T-helper 2 cell treated with Interferon-gamma antibody and Interleukin-4, amounts not matched to agents 100 ng/mL and 5 ng/mL, for 36 hours (primary cell): ENCODE measurements around the gene THRB. TPM values are rescaled to one million over a fixed set of nuclear protein-coding genes. Genes with fewer than 3 reads are reported as not detected.

Experiments
- intact Hi-C: fragments of 100-400 bp; cut with micrococcal nuclease; formaldehyde crosslinking; loops from one replicate; pipeline ENCODE4 v1.15.1; 2023
- total RNA-seq: library from RNA; stranded (reverse); gene quantifications from 2 replicates; pipeline ENCODE4 v1.2.3, GENCODE V29; 2022

Gene THRB
- total RNA-seq, 1 donor from 2014 or later, result not detected

DNA sequence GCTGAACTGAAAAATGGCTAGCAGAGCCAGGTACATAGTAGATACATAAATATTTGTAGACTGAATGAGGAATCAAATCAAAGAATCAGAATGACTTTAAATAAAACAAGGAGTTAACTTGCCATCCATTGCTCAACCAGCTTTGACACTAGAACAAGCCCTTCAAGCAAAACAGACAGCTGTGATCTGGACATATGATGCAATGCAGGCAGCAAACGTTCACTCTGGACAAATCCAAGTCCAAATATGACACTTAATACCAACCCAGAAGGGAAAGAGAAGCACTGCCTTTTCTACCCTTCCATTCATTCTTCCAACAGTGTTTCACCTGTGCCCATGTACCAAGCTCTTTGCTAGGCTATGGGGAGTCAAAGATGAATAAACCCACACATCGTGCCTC lies 4.5 kb downstream of the THRB start:
- intact Hi-C loops, result no loop called here

DNA sequence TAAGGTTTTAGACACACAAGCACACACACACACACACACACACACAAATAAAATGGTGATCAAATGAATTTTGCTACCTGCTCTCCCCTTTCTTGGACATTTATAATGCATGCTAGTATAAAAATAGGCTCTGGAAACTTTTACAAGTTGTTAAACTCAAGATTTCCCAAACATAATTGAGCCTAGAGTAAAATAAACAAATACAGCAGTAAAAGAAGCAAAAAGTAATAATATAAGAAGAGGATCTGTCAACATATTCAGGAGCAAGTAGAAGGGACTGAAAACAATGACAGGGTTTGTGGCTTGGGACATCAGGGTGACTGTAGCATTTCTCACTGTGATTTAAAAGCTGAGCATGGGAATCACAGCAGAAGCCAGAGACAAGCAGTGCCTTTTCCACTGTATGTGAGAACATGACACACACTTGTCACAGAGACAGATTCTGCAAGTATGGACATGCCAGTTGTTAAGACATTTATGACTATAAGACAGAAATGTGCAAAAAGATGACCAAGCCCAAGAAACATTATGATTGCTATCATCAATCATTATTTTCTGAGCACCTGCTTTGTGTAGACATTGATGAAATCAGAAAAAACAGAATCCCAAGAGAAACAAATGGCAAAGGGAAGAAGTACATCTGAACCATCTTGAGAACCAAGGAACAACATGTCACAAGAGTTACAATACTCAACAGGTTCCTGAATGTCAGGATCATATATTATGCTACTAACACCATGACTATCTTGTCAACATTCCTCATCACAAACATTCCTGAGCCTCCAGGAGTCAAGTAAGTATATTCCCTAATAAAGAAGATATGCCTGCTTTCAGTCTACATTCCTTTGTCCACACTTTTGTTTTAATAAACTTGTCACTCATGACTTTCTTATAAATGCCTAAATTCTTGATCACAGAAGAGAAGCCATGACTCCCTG lies 7.1 kb downstream of the THRB start:
- intact Hi-C loops, result no loop called here

DNA sequence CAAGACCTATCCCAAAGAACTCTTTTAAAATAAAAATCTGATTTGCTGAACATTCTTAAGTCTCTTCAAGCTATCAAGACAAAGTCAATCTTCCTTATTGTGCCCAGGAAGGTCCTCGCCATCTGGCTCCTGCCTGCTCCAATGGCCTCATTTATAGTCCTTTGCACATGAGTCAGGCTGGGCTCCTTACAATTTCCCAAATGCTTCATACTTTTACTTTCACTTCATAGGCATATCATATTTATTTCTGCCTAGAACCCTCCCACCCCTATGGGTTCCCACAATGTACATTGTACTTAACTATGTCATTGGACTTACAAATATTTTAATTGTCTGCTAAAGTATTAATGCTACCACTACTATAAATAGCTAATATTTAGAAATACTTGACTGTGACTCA lies 9.1 kb downstream of the THRB start:
- intact Hi-C loops, result no loop called here

DNA sequence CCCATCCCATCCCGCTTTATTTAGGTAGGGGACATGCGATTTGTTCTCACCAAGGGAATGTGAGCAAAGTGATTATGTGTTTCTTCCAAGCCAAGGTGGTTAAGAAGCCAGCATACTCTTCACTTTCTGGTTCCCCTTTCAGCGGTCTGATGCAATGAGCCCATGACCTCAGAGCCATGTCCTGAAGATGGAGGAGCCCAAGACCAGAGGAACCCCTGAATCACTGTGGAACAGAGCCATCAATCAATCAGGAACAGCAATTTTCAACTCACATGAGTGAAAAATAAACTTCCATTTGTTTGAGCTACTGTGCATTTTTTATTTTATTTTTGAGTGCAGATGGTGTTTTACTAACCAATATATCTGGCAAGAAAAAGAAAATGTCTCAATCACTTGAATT lies 10.8 kb downstream of the THRB start:
- intact Hi-C loops, result no loop called here

DNA sequence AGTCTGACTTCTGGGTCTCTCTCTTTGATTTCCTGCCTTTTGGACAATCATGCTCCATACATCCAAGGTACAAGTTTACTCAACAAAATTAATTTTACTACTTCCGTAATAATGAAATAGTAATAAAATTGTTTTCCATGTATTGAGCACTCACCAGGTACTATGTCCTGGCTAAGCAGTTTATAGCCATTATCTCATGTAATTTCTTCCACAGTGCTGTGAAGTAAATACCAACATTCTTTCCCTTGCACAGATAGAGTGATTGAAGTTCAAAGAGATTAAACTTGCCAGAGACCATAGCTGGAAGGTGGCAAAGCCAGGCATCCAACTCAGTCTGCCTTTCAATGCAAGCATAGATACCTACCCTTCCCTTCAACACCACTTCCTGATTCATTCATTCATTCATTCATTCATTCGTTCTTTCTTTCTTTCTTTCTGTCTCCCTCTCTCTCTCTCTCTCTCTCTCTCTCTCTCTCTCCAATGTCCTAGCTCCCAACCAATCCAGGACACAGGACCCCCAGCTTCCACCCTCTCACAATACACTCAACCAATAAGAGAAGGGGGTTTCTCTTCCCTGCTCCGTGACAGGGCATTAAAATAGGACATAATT lies 12.4 kb downstream of the THRB start:
- intact Hi-C loops, result no loop called here

DNA sequence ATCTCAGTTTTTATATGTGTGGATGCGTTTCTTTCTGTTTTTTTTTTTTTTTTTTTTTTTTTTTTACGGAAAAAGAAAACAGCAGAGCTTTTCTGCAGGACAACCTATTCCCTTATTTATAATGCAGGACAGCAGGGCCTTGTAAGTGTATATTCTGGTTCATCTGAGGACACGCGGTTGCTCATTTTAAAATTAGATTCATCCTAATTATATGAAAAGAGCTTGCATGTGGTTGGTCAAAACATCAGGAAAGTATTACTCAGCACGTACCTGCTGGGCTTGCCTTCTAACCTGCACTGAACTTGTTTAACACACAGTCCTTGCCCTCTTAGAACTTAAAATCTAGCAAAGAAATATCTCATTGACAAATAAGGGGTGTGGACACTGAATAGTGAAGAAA lies 13.5 kb downstream of the THRB start:
- intact Hi-C loops, result no loop called here

DNA sequence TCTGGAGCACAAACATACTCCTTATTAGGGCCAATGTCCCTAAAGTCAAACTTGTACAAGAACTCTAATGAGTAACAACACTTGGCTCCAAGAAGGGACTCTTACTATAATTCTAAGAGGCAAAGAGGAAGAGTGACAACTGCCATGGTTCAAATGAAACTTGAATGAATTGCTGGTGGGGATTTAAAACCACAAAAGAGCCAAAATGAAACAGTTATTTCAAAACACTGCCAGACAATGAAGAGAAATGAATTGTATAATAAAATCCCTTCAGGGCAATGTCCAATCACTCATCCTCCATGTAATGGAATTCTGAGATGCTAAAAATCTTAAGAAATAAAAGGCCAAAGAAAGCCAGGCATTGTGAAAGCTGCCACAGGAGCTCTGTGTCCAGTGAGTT lies 14.2 kb downstream of the THRB start:
- intact Hi-C loops, result no loop called here

DNA sequence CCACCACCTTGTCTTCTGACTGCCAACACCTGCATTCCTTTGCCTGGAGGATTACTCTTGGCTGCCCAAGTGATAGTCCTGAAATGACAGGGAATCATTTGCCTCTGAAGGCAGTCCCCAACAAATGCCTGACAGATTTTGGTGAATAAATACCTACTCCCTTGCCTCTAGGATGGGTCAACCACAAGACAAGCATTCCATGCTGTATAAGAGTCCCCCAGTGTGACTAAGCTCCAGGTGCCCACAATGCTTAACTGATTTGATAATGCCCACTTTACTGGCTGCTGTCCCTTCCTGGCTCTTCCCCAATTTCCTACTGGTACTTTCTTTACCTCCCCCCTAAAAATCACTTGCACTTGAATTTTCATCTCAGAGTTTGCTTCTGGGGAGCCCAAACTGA lies 14.8 kb downstream of the THRB start:
- intact Hi-C loops, result no loop called here

DNA sequence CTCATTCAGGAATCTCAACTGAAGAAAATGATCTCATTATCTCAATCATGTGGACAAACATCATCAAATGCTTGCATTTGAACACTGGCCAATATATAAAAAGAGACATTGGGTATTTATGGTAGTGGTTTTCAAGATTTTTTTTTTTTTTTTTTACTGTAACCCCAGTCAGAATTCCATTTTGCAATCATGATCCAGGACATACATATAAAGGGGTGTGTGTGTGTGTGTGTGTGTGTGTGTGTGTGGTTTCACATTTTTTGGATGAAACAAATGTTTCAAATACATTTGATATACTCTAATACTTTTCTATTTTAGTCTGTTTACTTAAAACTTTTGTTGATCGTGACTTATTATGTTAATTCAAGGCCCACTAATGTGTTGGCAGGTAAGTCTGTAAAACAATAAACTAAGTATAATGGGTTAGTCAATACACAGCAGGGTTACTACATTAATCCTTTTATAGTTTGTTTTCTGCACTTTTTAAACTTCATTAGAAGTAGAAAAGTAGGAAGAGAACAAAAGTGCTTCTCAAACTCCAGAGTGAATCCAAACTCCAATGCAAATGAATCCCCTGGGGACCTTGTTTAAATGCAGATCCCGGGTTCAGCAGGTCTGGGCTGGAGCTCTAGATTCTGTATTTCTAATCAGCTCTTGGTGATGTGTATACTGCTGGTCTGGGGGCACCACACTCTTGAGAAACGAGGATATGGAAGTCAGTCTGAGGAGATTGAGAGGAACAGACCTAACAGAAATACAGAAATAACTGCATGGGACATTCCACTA lies 17.6 kb downstream of the THRB start:
- intact Hi-C loops, result no loop called here

DNA sequence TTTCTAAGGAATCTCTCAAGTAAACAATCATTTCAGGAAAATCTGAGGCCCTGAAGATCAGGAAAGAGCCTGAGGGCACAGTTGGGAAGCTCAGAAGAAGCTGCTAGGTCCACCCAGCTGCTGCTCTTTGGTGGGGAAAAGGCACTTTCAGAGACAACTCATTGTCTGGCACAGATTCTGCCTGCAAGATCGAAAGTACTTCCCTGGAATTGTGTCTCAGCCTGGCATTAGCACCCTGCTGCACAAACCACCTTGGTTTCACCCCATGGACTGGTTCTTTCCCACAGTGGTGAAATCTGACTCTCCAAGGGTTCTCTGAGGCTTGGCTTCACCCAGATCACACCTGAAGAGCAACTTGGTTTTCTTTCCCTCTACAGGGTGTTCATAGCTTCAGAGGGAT lies 18.7 kb downstream of the THRB start:
- intact Hi-C loops, result no loop called here

DNA sequence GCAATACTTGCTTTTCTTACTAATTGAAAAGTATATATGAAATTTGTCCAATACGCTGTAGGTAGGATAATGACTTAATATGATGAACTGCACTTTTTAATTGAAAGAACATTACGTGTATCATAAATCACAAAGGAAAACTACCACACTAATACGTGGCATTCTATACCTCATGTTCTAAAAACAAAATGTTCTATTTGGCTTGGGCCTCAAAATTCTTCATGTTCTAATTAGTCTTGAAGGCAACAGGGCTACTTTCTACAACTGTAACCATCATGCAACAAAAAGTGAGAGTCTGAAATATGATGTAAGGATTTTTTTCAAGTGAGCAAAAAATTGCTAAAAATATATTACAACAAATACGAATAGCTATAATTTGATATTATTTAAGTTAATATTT lies 19.8 kb downstream of the THRB start:
- intact Hi-C loops, result no loop called here

DNA sequence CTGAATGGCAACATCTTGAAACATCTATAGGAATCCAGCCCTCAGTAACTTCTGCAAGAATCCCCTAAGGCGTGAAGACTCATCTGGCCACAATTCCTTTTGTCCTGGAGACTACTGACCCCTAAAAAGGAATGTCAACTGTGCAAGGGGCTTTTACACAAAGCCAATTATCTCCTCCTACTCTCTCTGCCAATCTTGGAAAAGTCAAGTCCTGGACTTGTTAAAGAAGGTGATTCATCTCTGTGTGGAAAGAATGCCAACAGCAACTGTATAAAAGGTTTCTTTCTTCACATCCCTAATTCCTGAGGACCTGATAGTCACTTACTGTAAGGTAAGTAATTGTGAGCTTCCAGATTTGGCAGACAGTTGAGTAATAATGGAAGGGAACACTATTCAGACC lies 22.3 kb downstream of the THRB start:
- intact Hi-C loops, result no loop called here

DNA sequence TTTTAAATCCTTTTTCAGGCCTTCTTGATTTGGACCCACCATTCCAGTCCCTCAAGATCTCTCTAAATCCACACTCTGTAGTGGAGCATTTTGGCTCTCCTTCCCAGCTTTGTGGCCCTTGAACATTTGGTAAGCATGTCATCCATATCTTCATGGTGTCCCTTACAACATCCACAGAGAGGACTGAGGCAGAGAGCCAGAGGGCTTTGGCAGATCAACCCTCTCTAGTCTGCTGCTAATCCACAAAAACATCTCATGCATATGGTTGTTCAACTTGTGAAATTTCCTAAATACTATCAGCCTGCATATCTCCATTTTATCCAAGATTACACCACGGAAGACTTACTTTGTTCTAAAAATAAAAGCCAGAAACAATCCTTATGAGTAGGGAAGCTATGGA lies 23.2 kb downstream of the THRB start:
- intact Hi-C loops, result no loop called here

DNA sequence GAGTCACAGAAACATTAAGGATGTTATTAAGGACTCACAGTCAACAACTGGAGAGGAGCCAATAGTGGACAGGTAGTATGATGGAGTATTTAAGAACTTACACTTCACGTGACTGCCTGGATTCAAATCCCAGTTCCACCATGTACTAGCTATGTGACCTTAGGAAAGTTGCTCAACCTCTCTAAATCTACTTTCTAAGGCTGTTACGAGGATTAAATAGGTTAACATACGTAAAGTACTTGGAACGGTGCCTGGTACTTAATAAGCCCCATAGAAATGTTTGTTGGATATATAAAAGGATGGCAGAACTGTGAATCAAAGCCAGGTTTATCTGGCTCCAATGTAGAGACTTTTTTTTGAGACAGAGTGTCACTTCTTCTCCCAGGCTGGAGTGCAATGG lies 24.4 kb downstream of the THRB start:
- intact Hi-C loops, result no loop called here

DNA sequence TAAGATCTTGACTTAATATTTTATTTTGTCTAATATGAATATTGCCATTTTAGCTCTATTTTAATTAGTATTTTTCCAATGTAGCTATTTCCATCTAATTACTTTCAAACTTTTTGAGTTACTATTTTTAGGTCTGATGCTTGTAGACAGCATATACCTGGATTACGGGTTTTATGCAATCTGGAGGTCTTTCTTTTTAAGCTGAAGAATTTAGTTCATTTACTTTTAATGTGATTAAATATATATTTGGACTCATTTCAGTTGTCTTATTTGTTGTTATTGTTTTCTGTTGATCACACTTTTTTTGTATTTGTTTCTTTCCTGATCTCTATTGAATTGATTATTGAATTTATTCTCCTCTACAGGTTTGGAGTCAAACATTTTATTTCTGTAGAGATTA lies 30.3 kb downstream of the THRB start:
- intact Hi-C loops, result no loop called here

DNA sequence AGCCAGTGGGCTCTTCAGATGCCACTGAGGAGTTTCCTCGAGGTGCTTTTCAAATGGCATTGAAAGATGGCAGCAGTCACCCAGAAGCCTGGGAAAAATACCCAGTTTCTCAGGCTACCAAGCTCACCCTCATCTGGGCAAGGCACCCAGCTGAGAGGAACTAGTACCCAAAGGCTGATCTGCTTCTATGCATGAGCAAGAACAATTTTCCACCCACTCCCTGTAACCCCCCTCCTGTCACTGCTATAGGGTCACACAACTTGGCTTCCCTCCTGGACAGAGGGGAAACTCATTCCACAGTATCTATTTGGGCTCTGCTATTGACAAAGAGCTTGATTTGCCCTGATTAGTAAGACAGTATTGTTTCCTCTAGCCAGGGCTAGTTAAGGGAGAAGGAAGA lies 31.9 kb downstream of the THRB start:
- intact Hi-C loops, result no loop called here

DNA sequence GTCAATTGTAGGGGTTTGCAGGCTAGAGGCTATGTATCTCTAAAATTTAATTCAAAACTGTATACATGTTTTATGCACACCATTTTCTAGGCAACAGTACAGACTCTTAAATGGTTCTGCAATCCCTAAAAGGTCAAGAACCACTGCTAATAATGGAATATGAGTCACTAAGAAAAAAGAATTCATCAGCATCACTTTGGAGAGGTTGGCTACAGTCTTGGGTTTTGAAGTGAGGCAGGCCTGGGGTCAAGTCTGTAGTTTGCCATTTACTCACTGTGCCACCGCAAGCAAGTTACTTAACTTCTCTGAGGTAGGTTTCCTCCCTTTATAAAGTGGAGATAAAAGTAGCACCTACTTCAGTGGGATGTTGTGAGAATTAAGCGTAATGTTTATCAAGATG lies 33.7 kb downstream of the THRB start:
- intact Hi-C loops, result no loop called here

DNA sequence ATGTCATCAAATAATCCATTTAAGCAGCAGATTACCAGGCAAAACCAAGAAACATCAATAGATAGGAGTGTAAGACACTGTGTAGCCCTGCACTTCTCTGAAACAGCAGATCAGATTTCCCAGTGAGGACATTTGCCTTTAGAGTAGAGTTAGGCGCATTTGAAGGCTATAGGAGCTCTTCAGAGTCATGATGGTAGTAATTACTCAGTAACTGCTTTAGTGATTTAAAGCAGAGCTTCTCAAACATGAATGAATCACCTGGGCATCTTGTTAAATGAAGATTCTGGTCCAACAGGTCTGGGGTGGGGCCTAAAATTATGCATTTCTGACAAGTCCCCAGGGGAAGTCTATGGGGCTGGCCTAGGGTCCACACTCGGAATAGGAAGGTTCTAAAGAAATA lies 36.9 kb downstream of the THRB start:
- intact Hi-C loops, result no loop called here

DNA sequence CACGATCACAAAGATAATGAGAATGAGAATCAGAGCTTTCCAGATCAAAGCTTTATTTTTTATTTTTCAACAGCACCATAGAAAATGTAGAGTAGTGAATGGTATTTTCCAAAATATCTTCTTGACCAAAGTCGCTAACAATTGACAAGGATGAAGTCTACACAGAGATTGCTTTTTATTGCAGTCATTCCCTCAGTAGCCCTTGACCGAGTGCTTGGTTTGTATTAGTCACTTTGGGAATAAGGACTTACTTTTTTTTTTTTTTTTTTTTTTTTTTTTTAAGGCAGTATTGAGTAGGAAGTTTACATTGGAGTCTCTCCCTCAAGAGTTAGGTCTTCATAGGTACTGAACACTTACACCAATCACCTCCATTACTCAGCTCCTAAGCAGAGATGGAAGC lies 39.8 kb downstream of the THRB start:
- intact Hi-C loops, result no loop called here

DNA sequence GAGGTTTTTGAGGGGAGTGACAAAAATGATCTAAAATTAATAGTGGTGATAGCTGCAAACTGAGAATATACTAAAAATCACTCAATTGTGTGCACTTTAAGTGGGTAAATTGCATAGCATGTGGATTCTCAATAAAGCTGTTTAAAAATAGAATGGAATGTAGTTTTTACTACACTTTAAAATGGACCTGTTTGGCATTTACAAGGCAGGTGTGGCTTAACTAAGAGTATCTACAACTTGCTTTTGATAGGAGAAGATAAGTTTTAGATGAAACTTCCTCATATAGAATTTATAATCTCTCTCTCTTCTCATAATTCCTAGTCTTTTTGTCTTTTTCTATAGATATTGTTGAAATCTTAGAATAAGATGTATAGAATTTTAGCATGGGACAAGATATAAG lies 40.3 kb downstream of the THRB start:
- intact Hi-C loops, result no loop called here

DNA sequence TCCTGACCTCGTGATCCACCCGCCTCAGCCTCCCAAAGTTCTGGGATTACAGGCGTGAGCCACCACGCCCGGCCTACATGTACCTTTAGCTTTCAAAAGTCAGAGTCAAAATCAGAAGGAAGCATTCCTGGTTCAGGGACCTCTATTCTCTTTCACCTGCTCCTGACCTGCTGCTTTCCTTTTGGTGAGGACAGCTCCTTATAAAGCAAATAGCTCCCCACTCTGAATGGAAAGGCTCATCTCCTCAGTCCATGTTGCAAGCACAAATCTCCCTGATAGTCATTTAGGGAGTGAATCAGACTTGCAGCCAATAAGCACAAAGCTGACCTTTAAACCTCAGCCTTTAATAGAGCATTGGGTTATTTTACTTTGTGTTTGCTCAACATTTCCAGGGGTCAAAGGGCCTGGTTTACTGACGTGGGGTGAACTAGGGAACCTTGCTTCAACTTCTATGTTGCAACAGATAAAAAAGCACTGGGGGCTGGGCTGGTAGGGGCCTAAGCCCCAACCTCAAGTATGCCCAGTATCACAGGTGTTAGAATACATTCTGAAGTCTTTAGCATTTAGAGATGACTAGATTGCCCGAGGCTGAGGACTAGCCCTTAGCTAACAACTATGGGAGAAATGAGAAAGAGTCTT lies 43.1 kb downstream of the THRB start:
- intact Hi-C loops, result no loop called here
